Endodermal cell (in vitro differentiated cells): ENCODE data around the gene JARID2. TPM values are rescaled to one million over a fixed set of nuclear protein-coding genes. Genes with fewer than 3 reads are reported as not detected.

Experiments
- DNase-seq: peaks from one replicate; pipeline ENCODE4 v3.0.0-alpha.2; 2017
- H3K27ac ChIP-seq: 2 replicates; pipeline ENCODE4 v1.5.1; 2013; ENCODE audit warnings: mild to moderate bottlenecking, low read depth, low read length, moderate library complexity
- H3K27me3 ChIP-seq: 2 replicates; pipeline ENCODE4 v1.6.1; 2013; ENCODE audit warnings: mild to moderate bottlenecking, low read length, moderate library complexity; ENCODE audit not compliant: insufficient read depth, control insufficient read depth, poor library complexity, severe bottlenecking
- H3K36me3 ChIP-seq: 2 replicates; pipeline ENCODE4 v1.7.0; 2013; ENCODE audit warnings: mild to moderate bottlenecking, low read length, moderate library complexity; ENCODE audit not compliant: control insufficient read depth, insufficient read depth
- H3K4me1 ChIP-seq: one replicate; pipeline ENCODE4 v1.7.0; 2013; ENCODE audit warnings: low read length; ENCODE audit not compliant: control insufficient read depth, insufficient read depth
- H3K4me3 ChIP-seq: 2 replicates; pipeline ENCODE4 v1.5.1; 2013; ENCODE audit warnings: mild to moderate bottlenecking, low read length, moderate library complexity
- H3K9ac ChIP-seq: 2 replicates; pipeline ENCODE4 v1.6.1; 2013; ENCODE audit warnings: mild to moderate bottlenecking, low read length, moderate library complexity; ENCODE audit not compliant: poor library complexity, severe bottlenecking; ENCODE audit errors: extremely low read depth
- H3K9me3 ChIP-seq: 2 replicates; pipeline ENCODE4 v1.6.1; 2013; ENCODE audit warnings: mild to moderate bottlenecking, low read length, moderate library complexity; ENCODE audit not compliant: control insufficient read depth
- H3K27ac Mint-ChIP-seq: 2 replicates; pipeline ENCODE4 v1.8.0; 2020; ENCODE audit warnings: mixed read lengths
- H3K27me3 Mint-ChIP-seq: 2 replicates; pipeline ENCODE4 v1.8.0; 2021; ENCODE audit warnings: mild to moderate bottlenecking, mixed read lengths; ENCODE audit not compliant: insufficient read depth
- H3K36me3 Mint-ChIP-seq: 2 replicates; pipeline ENCODE4 v1.8.0; 2020; ENCODE audit warnings: low read depth, mixed read lengths
- H3K4me1 Mint-ChIP-seq: 2 replicates; pipeline ENCODE4 v1.8.0; 2020; ENCODE audit warnings: mixed read lengths
- H3K4me3 Mint-ChIP-seq: 2 replicates; pipeline ENCODE4 v1.8.0; 2020; ENCODE audit warnings: mild to moderate bottlenecking, moderate library complexity, mixed read lengths
- H3K9me3 Mint-ChIP-seq: 2 replicates; pipeline ENCODE4 v1.8.0; 2020; ENCODE audit warnings: mild to moderate bottlenecking, mixed read lengths
- CTCF ChIP-seq: fragments of 200-600 bp; sonication (generic); conservative IDR thresholded peaks from 2 replicates; pipeline ENCODE4 v1.5.0; 2021; ENCODE audit warnings: antibody characterized with exemption, mild to moderate bottlenecking
- WGBS, 2 experiments: methylation state at CpG; one replicate each; pipeline versions ENCODE4 v1.1.5 to v1.1.7; 2013; ENCODE audit warnings: missing lambda C conversion rate in 2 of 2, mixed read lengths in 1 of 2; ENCODE audit not compliant: insufficient coverage in 1 of 2, insufficient read length in 1 of 2; 5-methylcytosine and 5-hydroxymethylcytosine counted together
- total RNA-seq, 2 donors: library from RNA; stranded (reverse); fragmentation: NEBNext Ultra II Directional in 1 of 2; extraction: Animal tissue kit (Norgen Biotek cat#: 25700) in 1 of 2; gene quantifications; 2 replicates in 1 of 2; 3 replicates in 1 of 2; pipeline ENCODE4 v1.2.1, GENCODE V29; 2021

The JARID2 gene
- total RNA-seq, 2 donors from 2014 or later: 42.5 to 77.0 TPM

GRCh38 chr6:15430931-15431405, 185.1 kb downstream of the JARID2 start:
- TF ChIP-seq CTCF: no peak
- peak overlapping the region; percentile 2 for H3K27ac ChIP-seq
- Mint-ChIP-seq H3K27ac (peak overlapping the region; percentile 95), H3K27me3 (no peaks in the 10 kb centered on the region), H3K4me1 (peaks cover 89% of the 10 kb centered on the region), H3K4me3 (peak overlapping the region; percentile 19), H3K36me3 (peaks cover 8% of the 10 kb centered on the region), H3K9me3 (no peaks in the 10 kb centered on the region)
- peak overlapping the region; percentile 45 for H3K9ac ChIP-seq
- H3K4me1 ChIP-seq: peaks cover 51% of the 10 kb centered on the region
- peak; percentile 37 for DNase-seq
- WGBS, 2 experiments: 77 to 83% methylated on average over 6 of the region's 6 CpGs
- H3K9me3 ChIP-seq: no peaks in the 10 kb centered on the region
- H3K4me3 ChIP-seq: peak overlapping the region; percentile 25
- H3K27me3 ChIP-seq: no peaks in the 10 kb centered on the region
- peaks cover 5% of the 10 kb centered on the region for H3K36me3 ChIP-seq

- Mint-ChIP-seq H3K27ac (peak overlapping the region; percentile 95), H3K9me3 (no peaks in the 10 kb centered on the region), H3K36me3 (peaks cover 8% of the 10 kb centered on the region), H3K27me3 (no peaks in the 10 kb centered on the region), H3K4me1 (peaks cover 89% of the 10 kb centered on the region), H3K4me3 (peak overlapping the region; percentile 19)
- peak; percentile 57 for DNase-seq
- 69 to 74% methylated on average over 7 to 9 of the region's 9 CpGs for WGBS, 2 experiments
- H3K9me3 ChIP-seq: no peaks in the 10 kb centered on the region
- no peaks in the 10 kb centered on the region for H3K27me3 ChIP-seq
- peaks cover 53% of the 10 kb centered on the region for H3K4me1 ChIP-seq
- H3K27ac ChIP-seq: no peak overlapping the region
- no peaks in the 10 kb centered on the region for H3K36me3 ChIP-seq
- peak overlapping the region; percentile 16 for H3K4me3 ChIP-seq
- no peak for TF ChIP-seq CTCF
- H3K9ac ChIP-seq: peak overlapping the region; percentile 45
Measured at GRCh38 chr6:15431762-15432483, 186.1 kb downstream of the JARID2 start.

- Mint-ChIP-seq H3K4me1 (peaks cover 94% of the 10 kb centered on the region), H3K36me3 (peaks cover 6% of the 10 kb centered on the region), H3K27ac (no peak overlapping the region), H3K9me3 (no peaks in the 10 kb centered on the region), H3K27me3 (no peaks in the 10 kb centered on the region), H3K4me3 (no peak overlapping the region)
- Histone ChIP-seq H3K9me3 (no peaks in the 10 kb centered on the region), H3K27ac (no peak overlapping the region), H3K9ac (peak overlapping the region; percentile 42), H3K36me3 (no peaks in the 10 kb centered on the region), H3K4me3 (no peak overlapping the region), H3K27me3 (no peaks in the 10 kb centered on the region), H3K4me1 (peaks cover 60% of the 10 kb centered on the region)
- peak; percentile 46 for DNase-seq
- 76 to 100% methylated on average over 1 to 2 of the region's 2 CpGs for WGBS, 2 experiments
- TF ChIP-seq CTCF: no peak
Measured at GRCh38 chr6:15433511-15433861, 187.6 kb downstream of the JARID2 start.
